Measurements from ENCODE around the gene MRPL23.
A peak's percentile ranks its signal among the peaks of the same experiment; 100 is the strongest.

The MRPL23 gene

DNA sequence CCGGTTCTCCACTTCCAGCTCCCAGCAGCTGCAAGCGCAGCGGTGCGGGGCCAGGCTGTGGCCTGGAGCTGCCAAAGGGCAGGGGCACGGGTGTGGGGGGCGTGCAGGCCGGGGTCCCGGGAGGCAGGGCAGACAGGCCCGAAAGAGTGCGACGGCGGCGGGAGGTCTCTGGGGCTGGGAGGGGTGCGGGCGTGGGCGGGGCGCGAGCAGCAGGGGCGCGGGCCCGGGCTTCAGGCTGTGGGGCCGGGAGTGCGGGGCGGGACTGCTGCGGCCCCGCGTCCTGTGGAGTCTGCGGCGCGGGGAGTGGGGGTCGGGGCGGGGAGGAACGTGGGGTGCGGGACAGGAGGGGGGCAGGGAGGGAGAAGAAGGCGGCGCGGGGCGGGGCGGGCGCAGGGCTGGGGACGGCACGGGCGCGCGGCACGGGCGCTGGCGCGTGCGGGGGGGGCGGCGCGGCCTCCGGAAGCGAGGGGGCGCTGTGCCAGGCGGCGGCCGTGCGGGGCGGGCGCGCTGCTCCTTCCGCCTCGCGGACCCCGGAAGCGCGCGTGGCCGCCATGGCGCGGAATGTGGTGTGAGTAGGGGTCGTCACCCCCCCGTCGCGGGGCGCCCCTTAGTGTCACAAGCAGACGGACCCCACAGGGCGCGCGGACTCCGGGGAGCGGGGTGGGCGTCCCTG, at the start of gene MRPL23:
TSS of gene MRPL23 (plus strand) at position 521 of the 673 bp plus-strand sequence. CDS start at position 552, 31 bp downstream.
- no peak for DNase-seq (ENCODE audit: low spot score)

DNA sequence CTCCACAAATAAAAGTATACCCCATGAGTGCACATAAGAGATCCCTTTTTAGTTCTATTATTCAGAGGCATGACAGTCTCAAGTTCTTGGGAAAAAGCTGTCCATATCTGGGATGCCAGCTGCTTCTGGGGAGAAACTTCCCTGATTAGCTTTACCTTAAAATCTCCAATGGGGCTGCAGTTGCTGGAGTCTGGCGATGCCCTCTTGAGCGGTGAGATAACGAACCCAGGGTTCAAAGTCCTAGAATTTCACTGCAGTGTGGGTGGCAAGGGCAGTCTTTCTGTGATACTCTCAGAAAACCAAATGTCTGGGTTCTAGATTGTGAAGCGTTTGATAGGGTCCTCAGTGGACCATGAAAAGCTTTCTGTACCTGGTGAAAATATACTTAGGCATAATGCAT, 48.0 kb upstream of the MRPL23 start:
- DNase-seq (ENCODE audit: low spot score) = no peak

DNA sequence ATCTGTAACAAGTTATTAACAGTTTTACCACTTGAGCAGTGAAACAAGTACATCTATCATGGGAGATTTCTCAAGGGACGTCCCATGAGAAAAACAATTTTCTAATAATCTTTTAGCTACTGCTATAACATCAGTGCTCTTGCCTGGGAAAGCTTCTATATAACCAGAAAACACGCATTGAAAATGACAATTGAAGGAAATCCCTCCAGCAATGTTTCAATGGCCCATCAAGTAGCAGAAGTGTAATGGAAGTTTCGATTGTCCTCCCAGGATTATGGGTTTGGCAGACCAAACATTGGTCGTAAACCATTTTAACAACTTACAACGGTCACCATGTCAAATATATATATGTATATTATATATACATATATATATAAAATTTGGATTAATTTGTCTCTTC, 47.4 kb upstream of the MRPL23 start:
- no peak for DNase-seq (ENCODE audit: low spot score)

DNA sequence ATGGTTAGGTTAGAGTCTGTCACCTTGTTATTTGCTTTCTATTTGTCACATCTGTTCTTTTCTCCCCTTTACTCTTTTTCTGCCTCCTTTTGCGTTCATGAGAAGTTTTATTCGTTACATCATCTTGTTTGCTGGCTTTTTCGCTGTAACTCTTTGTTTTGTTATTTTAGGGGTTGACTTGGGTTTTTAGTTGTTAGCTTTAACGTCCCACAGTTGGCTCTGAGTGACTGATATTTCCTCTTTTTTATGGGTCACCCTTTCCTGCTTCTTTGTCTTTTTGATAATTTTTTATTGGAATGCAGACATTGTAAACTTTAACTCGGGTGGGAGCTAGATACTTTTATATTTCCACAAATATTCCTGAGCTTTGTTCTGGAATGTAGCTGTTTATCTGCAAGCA, 41.0 kb upstream of the MRPL23 start:
- no peak for DNase-seq (ENCODE audit: low spot score)

DNA sequence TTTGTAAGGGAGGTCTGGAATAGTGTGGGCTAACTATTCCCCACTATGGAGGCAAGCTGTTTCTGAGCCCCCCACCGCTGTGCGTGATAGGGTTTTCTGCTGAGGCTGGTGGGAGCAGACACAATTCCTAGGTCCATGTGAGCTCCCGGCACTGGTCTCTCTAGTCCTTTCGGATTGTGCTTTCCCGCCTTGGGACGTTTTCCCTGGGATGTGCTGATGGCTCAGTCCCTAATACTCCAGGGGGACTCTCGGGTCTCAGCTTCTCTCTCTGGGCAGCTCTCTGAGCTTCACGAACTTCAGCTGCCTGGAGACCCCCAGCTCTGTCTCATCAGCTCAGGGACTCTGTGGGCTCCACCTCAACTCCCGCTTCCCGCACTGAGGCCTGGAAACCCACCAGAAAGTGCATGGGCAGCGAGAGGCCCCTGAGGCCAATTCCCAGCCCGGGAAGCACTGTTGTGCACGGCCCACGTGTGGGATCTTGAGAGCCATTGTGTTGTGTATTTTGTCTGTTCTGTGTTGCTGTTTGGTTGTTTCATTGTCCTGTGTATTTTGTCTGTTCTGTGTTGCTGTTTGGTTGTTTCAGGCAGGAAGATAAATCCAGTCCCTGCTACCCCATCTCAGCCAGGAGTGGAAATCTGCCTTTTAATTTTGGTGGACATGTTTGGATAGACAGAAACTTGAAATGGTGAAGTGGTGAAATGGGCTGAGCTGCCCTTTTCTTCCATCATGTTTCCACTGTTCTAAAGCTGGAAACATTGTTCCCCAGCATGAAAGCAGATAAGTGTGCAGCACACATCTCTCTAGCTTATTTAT, 40.3 kb upstream of the MRPL23 start:
- DNase-seq (ENCODE audit: low spot score) = peak; percentile 48

DNA sequence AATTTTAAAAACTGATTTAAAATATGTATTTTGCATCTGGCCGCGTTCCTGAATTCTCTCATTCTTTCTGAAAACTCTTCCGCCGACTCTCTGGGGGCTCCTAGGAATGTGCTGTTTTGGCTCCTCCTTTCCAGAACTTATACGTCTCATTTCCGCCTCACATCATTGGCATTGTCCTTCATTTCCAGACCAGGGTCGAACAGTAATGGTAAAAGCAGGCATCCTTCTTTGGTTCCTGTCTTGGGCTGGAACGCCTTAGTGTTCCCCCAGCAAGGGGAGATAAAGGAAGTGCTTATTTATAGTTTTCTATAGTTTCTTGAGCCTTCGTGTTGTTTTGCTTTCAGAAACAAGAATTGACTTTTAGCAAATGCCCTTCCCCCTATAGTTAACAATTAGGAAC, 38.5 kb upstream of the MRPL23 start:
- no peak for DNase-seq (ENCODE audit: low spot score)

DNA sequence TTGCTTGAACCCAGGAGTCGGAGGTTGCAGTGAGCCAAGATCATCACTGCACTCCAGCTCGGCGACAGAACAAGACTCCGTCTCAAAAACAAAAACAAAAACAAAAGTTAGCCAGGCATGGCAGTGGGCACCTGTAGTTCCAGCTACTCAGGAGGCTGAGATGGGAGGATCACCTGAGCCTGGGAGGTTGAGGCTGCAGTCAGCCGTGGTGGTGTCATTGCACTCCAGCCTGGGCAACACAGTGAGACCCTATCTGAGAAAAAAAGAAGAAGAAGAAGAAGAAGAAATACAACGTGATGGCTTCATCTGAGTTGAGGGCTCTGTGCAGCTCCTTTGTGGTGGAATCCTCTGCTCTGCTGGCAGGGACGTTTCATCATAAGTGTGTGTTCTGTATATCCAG, 37.6 kb upstream of the MRPL23 start:
- no peak for DNase-seq (ENCODE audit: low spot score)

DNA sequence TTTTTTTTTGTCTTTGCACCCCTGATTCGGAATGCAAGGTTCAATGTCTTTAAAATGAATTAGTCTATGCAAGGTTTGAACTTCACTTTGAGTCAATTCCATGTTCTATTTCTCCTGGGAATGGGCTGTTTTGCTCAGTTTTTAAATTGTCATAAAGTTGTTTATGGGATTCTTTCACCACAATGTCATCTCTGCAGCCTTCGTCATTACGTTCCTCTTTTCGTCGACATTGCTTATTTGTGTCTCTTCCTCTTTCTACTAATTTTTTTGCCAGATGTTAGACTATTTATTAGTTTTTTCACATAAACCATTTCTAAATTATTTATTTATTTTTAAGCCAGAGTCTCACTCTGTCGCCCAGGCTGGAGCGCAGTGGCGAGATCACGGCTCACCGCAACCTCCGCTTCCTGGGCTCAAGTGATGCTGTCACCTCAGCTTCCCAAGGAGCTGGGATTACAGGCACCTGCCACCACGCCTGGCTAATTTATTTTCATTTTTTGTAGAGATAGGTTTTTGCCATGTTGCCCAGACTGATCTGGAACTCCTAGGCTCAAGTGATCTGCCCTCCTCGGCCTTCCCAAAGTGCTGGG, 34.7 kb upstream of the MRPL23 start:
- no peak for DNase-seq (ENCODE audit: low spot score)

DNA sequence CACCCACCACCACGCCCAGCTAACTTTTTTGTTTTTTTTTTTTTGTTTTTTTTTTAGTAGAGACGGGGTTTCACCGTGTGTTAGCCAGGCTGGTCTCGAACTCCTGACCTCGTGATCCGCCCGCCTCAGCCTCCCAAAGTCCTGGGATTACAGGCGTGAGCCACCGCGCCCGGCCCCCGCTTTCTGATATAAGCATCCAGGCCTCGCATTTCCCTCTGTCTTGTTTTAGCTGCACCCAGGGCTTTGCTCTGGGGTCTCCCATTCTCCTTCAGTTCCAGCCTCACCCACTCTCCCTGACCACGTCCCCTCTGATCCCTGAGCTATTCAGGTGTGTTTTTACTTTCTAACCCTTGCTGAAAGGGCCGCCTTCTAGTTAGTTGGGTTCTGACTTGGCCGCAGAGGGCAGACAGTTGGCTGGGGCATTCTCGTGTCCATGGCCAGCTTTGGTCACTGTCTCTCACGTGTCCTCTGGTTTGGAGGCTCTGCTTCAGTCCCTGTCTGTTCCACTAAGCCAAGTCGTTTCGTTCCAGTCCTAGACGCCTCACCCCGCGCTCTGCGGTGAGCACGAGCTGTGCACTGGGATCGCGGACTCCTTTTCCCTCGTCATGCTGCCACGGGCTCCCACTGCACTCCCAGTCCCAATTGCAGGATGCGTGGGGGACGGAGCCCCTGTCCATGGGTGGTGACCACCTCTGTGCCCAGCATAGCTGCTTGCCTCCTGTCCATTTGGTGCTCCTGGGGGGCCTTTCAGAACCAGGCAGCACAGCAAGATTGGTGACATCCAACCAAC, 33.7 kb upstream of the MRPL23 start:
- DNase-seq (ENCODE audit: low spot score) = no peak

DNA sequence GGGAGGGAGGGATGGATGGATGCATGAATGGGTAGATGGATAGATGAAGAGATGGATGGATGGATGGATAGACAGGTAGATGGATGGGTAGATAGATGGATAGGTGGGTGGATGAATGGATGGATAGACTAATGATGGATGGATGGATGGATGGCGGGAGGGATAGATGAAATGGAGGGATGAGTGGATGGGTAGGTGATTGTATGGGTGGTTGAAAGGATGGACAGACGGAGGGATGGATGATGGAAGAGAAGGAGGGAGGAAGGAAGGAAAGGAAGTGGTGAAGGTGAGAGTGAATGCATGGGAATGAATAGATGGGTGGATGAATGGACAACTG, 31.4 kb upstream of the MRPL23 start:
- no peak for DNase-seq (ENCODE audit: low spot score)

DNA sequence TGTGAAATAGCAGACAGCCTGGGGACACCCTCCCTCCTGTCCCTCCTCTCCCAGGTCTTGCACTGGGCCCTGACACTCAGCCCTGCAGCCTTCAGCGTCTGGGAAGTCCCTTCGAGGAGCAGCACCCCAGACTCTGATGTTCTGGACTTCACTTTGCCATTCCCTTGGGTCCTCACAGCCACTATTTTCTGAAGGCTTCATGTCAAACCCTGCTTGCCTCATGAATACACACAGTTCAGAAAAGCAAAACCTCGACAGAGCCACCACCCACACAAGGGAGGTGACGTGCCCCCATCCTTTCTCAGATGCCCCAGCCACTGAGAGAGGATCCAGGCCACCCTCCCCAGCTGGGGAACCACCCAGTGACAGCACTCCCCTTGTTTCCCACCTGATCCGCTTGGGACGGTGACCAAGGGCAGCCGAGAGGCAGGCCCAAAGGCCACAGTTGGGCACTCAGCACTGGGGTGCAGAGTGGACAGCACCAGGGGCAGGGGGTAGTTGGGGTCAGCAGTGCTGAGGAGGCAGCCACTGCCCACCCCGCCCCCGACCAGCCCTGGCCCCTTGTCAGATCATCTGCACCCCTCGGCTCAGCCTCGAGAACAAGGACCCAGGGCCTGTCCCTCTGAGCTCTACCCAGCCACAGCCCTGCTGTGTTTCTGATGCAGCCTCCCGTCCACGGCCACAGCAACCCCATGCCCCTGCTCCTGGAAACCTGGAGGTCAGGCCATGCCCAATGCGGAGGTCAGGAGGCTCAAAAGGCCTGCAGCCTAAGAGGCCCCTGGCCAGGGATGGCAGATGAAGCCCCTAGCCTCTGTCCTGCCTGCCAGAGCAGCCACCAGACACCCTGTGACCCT, 30.8 kb upstream of the MRPL23 start:
- DNase-seq (ENCODE audit: low spot score) = no peak

DNA sequence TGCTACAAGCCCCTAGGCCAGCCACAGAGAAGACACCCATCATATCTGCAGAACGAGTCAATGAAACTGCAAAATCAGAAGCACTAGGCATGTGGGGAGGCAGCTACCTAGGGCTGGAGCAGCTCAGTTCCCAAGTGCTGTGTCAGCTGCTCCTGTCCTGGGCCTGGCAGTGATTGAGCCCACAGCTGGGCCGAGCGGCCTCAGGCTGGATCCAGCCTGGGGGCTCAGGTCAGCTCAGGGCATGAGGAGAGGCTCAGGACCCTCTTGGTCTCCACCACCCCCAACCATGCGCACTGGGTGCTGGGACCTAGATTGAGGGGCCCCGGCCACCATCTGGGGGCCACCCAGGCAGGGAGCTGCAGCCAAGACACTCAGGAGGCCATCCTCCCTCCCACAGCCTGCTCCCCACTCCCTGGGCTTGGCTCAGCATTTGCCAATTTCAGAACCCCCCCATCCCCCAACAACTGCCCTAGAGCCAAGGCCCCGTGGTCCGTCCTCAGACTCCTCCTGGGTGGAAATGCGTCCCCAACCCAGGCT, 30.1 kb upstream of the MRPL23 start:
- DNase-seq (ENCODE audit: low spot score) = no peak

DNA sequence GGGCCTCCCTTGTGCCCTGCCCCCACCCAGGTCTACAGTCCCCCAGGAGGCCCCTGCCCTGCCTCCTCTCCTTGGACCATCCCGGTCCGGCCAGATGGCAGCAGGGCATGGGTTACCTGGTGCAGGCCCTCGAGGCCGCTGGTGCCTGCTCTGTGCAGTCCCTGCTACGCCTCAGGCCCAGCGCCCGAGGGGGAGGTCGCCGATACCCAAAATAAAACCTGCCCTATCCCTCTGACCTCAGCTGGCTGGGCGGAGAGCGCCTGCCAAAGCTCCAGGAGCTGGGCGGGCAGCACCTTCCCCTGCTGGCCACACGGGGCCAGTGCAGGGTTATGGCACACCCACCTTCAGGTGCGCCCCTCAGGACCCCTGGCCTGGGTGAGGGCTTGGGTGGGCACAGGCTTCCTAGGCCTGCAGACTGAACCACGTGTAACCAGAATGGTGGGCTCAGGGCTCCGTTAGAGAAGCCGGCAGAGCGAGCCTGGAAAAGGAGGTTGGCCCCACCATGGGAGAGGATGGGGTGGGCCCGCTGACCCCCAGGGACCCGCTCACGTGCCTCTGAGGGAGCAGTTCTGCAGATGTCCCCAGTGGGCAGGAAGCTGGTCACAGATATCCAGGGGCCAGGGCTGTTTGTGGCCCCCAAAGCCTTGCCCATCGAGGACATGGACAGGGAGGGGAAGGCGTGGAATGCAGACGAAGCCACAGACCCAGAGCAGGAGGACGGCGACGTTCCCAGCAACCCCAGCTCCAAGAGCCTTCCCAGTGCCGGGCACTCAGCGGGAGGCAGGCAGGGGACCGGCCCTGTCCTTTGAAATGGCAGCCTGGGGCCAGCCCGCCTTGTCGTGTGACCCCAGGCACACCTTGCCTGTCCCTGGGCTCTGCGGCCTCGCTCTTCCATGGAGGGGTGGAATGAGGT, 29.4 kb upstream of the MRPL23 start:
- DNase-seq (ENCODE audit: low spot score) = peak; percentile 58

DNA sequence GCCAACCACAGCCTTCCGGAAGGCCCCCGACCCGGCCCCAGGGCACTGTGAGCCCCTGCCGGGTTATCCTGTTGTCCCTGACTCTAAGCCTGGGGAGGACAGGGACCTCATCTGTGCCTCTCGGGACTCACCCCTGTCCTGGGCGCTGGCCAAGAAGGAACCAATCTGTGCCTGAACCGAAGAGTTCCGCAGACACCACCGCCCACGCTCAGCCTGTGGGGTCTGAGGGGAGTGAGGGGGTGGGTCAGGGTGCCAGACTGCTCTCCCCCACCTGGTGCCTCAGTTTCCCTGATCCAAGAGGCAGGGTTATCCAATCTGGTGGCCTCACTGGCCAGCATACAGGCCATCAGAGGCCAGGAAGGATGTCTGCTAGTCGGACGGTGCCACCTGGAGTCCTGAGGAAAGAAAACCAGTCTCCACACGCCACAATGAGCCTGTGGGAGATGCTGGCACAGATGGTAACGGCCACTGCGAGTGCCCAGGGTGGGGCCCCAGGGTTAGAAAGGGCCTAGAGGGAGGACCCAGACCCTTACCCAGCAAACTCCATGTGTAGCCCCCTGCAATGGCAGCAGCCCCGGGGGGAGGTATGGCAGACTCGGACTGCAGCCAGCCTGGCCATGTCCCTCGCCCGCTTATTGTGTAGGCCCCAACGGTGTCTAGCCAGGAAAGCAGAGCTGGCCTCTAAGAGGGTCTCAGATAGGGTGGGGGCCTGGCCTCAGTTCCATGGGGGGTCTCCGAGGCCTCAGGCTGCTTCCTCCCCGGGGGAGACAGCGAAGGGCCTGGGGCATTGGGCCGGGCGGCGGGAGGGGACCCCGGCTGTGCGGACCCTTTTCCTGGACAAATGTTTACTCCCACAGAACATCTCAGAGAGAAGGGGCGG, 28.5 kb upstream of the MRPL23 start:
- DNase-seq (ENCODE audit: low spot score) = no peak

DNA sequence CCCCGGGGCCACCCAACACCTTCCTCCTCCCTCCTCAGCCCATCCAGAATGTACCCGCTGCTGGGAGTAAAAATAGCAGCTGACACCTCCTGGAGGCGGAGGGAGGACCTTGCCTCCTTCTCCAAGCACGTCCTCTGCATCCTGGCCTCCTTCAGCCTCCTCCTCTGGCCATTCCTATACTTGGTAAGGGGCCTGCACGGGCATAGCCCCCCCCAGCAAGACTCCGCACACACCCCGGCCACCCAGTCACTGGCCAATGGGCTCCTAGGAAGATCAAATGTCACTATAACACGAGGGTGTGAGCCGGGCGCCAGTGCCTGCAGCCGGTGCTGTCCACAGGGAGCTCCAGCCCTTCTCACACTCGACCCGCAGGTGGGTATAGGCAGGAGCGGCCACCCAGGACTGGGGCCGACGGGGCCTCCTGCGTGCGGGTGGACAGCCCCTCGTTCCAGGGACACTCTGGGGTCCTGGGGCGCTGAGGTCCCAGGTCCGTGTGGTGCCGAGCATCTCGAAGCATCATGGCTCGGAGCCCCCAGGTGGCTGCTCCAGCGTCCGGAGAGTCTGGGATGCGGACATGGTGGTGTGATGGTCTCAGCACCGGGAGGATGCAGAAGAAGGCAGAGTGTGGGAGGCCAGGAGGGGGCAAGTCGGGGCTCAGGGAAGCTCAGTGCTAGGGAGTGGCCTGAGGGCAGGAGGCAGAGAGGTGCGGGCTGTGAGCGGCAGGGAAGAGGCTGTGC, 27.6 kb upstream of the MRPL23 start, which contains the start of gene TNNT3:
TSS of gene TNNT3 (plus strand) at position 313 of the 737 bp plus-strand sequence. CDS start 3,172 bp downstream, outside the sequence.
- DNase-seq (ENCODE audit: low spot score) = peak; percentile 48

DNA sequence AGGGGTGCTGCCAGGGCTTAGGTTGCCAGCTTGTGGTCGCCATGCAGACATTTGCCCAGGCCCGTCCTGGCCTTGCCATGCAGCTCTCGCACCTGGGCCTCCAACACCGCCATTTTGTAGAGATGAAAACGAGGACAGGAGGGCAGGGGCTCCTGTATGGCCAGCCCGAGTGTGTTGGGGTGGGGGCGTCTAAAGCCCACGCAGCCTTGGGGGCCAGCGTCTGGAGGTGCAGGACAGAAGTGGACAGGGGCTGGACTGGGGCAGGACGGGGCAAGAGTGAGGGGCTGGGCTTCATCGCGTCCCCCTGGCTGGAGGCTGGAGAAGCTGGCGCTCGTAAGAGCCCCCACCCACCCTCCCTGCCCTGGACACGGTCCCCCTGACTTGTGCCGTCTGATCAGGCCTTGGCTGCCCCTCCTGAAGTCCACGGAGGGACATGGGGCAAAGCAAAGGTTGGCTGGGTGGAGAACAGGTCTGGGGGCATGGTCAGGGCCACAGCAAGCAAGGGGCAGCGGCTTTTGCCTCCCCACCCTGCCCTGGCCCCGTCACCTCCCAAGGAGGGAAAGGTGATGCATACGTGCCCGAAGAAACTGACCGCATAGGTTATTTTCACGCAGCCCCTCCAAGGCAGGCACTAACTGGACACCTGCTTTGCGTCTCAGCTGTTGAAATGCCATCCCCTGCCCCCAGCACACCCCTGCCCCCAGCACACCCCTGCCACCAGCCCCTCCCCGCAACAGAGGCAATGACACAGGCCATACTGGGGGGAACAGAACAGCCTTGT, 26.8 kb upstream of the MRPL23 start:
- no peak for DNase-seq (ENCODE audit: low spot score)

DNA sequence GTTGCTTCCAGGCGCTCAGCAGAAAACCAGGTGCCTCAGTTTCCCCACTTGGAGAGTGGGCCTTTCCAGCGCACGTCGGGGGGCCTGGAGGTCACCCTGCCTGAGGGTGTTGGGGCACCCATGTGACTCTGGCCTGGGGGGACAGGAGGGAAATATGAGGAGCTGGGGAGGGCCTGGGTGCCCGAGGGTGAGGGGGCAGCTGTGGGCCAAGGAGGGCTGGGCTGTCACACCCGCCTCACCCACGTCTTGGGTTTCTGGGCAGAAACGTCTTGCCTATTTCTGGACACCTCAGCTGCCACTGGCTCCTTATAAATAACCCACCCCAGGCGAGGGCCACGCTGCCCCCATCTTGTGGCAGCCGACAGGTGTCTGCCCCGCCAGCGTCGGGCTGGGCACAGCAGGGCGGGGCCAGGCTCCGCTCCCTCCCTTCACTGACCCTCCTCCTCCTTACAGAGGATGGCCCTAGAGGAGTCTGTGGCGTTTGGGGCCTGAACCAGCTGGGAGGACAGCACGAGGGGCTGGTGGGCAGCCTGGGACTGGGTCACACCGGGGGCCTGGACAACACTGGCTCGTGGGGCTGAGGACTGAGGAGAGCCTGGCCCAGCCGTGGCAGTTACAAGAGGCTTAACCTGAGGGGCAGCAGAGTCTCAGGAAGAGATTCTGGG, 26.1 kb upstream of the MRPL23 start:
- peak; percentile 46 for DNase-seq (ENCODE audit: low spot score)

Measured in ecto neural progenitor cell (in vitro differentiated cells).